Prostate gland (tissue), 2 donors: ENCODE results near the gene NDST1. TPM values are rescaled to one million over a fixed set of nuclear protein-coding genes. Genes with fewer than 3 reads are reported as not detected.

Experiments used
- DNase-seq: peaks from one replicate; pipeline ENCODE4 v3.0.0-alpha.2; 2019; ENCODE audit warnings: low spot score
- H3K27ac ChIP-seq, 2 donors: fragments of 200-600 bp; sonication (generic); 2 replicates each; pipeline ENCODE4 v1.5.1; 2017 to 2019
- H3K27me3 ChIP-seq: fragments of 200-600 bp; sonication (generic); replicated peaks from 2 replicates; pipeline ENCODE4 v1.5.1; 2019; ENCODE audit not compliant: insufficient read depth
- H3K36me3 ChIP-seq, 2 donors: fragments of 200-600 bp; sonication (generic); 1 replicate in 1 of 2; 2 replicates in 1 of 2; pipeline versions ENCODE4 v1.5.1 to v1.8.1; 2017 to 2019
- H3K4me1 ChIP-seq: fragments of 200-600 bp; sonication (generic); replicated peaks from 2 replicates; pipeline ENCODE4 v1.5.1; 2019
- H3K4me3 ChIP-seq, 2 donors: fragments of 200-600 bp; sonication (generic); 2 replicates each; pipeline ENCODE4 v1.5.1; 2017 to 2019
- H3K9me3 ChIP-seq: fragments of 200-600 bp; sonication (generic); 2 replicates; pipeline ENCODE4 v1.5.1; 2017
- CTCF ChIP-seq, 4 experiments: fragments of 200-600 bp in 2 of 4; fragments of 450-650 bp in 2 of 4; sonication (generic) in 2 of 4; IDR thresholded peaks; 1 replicate in 3 of 4; 2 replicates in 1 of 4; pipeline ENCODE4 v1.5.1; 2016 to 2019; ENCODE audit warnings: antibody characterized with exemption in 4 of 4, mild to moderate bottlenecking in 2 of 4, moderate library complexity in 2 of 4
- POLR2A ChIP-seq: fragments of 450-650 bp; IDR thresholded peaks from one replicate; pipeline ENCODE4 v1.6.1; 2016; ENCODE audit warnings: antibody characterized with exemption, mild to moderate bottlenecking
- POLR2AphosphoS5 ChIP-seq: sonication (generic); formaldehyde crosslinking; IDR thresholded peaks from one replicate; pipeline ENCODE4 v1.6.1; 2017; ENCODE audit warnings: antibody characterized with exemption
- WGBS: methylation state at CpG from one replicate; pipeline ENCODE4 v1.1.5; 2018; 5-methylcytosine and 5-hydroxymethylcytosine counted together
- intact Hi-C: fragments of 100-400 bp; cut with DNase I; formaldehyde crosslinking; loops from one replicate; pipeline ENCODE4 v1.14.2; 2022
- total RNA-seq, 2 donors: library from RNA; depleted of rRNA; stranded (reverse); fragments of >200 nt; gene quantifications; one replicate each; pipeline ENCODE4 v1.1.0, GENCODE V29; 2016

Gene NDST1
- total RNA-seq, 2 donors from 2014 or later: 65.8 to 175 TPM

DNA sequence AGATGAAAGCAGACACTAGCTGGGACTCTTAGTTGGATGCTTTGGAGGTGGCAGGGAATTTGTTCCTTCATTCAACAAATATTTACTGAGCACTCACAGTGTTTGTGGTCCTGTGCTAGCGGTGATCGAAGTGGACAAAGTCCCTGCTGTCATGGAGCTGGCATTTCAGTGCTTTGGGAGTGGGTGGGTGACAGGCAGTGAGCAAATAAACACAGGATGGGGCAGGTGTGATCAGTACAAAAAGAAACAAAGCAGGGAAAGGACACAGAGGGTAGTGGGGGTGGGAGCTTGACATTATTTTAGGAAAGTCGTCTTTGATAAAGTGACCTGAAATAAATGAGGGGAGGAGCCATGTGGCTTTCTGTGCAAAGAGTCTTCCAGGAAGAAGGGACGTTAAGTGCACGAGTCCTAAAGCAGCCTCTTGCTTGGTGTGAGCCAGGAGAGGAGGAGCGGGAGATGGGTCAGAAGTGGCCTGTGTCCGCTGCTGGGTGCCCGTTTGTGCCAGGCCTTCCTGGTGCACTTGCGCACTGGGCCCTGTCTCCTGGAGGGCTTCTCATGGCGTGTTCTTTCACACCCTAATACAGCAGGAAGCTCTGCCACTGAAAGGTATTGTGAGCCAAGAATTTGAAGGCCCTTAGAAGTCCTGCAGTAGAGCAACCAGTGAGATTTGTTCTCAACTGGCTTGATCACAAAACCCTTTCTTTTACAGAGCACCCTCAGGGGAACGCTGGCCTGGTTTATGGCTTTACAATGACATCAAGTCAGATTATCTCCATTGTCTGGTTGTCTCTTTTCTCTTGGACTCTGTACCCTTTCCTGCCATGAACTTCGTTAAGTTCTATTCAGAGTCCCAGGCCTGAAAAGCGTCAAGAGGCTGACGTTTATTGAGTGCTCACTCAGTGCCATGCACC lies 14.8 kb downstream of the NDST1 start:
- Histone ChIP-seq H3K27me3 (no peaks in the 10 kb centered on the region), H3K9me3 (no peaks in the 10 kb centered on the region), H3K27ac (no peak overlapping the region), H3K4me1 (peaks cover 3% of the 10 kb centered on the region), H3K4me3 (no peak overlapping the region), H3K36me3 (no peaks in the 10 kb centered on the region)
- intact Hi-C loops: loop anchor here (5.0 kb wide), 2 partner anchors 35 to 60 kb away; no protein-coding TSS in a partner anchor
- no peak for DNase-seq
- TF ChIP-seq CTCF (IDR thresholded peaks at IDR 0.05): no peak
- TF ChIP-seq POLR2A: no peak
- 47% methylated on average over 14 of the region's 14 CpGs for WGBS

GRCh38 chr5:150523472-150524350 lies 15.8 kb downstream of the NDST1 start:
- H3K4me3 ChIP-seq: no peak overlapping the region
- intact Hi-C loops: loop anchor here (5.0 kb wide), 2 partner anchors 36 to 61 kb away; no protein-coding TSS in a partner anchor
- peak; percentile 42 to 66 (median 60) for TF ChIP-seq CTCF (IDR thresholded peaks at IDR 0.05)
- TF ChIP-seq POLR2A: no peak
- TF ChIP-seq POLR2AphosphoS5: peak; percentile 25
- H3K27ac ChIP-seq: no peak overlapping the region
- DNase-seq: peak; percentile 51
- no peaks in the 10 kb centered on the region for H3K9me3 ChIP-seq
- H3K27me3 ChIP-seq: no peaks in the 10 kb centered on the region
- H3K4me1 ChIP-seq: peaks cover 3% of the 10 kb centered on the region
- 77% methylated on average over 11 of the region's 12 CpGs for WGBS
- no peaks in the 10 kb centered on the region for H3K36me3 ChIP-seq

GRCh38 chr5:150525163-150525562 lies 17.2 kb downstream of the NDST1 start:
- TF ChIP-seq CTCF (IDR thresholded peaks at IDR 0.05) (no peak), POLR2A (no peak), POLR2AphosphoS5 (no peak)
- Histone ChIP-seq H3K27me3 (no peaks in the 10 kb centered on the region), H3K36me3 (no peaks in the 10 kb centered on the region), H3K9me3 (no peaks in the 10 kb centered on the region), H3K4me1 (peaks cover 3% of the 10 kb centered on the region), H3K4me3 (no peak overlapping the region), H3K27ac (no peak overlapping the region)
- intact Hi-C loops: no loop called here
- WGBS: 64% methylated on average over 7 of the region's 8 CpGs
- DNase-seq: no peak

GRCh38 chr5:150525781-150526180 lies 17.9 kb downstream of the NDST1 start:
- Histone ChIP-seq H3K4me1 (peaks cover 3% of the 10 kb centered on the region), H3K27ac (no peak overlapping the region), H3K9me3 (no peaks in the 10 kb centered on the region), H3K4me3 (no peak overlapping the region), H3K36me3 (no peaks in the 10 kb centered on the region), H3K27me3 (no peaks in the 10 kb centered on the region)
- DNase-seq: no peak
- TF ChIP-seq POLR2A (no peak), POLR2AphosphoS5 (no peak), CTCF (IDR thresholded peaks at IDR 0.05) (no peak)
- intact Hi-C loops: no loop called here
